Thoracic aorta (tissue), 2 donors: Measurements from ENCODE around the gene PDXK. TPM values are rescaled to one million over a fixed set of nuclear protein-coding genes. Genes with fewer than 3 reads are reported as not detected.

Source experiments
- ATAC-seq: fragments of 150-250 bp; one replicate; pipeline ENCODE4 v1.8.0; 2017; ENCODE audit warnings: low read depth; ENCODE audit not compliant: insufficient number of reproducible peaks, low FRiP score
- DNase-seq: peaks from one replicate; pipeline ENCODE4 v3.0.0-alpha.2; 2020; ENCODE audit warnings: low spot score
- H3K27ac ChIP-seq, 2 donors: fragments of 200-600 bp; sonication (generic); 1 replicate in 1 of 2; 2 replicates in 1 of 2; pipeline ENCODE4 v1.5.1; 2016; ENCODE audit warnings: mild to moderate bottlenecking in 2 of 2, moderate library complexity in 2 of 2
- H3K27me3 ChIP-seq: fragments of 200-600 bp; sonication (generic); replicated peaks from 2 replicates; pipeline ENCODE4 v1.6.0; 2016; ENCODE audit warnings: mild to moderate bottlenecking; ENCODE audit not compliant: insufficient read depth
- H3K36me3 ChIP-seq: fragments of 200-600 bp; sonication (generic); one replicate; pipeline ENCODE4 v1.5.1; 2016
- H3K4me1 ChIP-seq, 2 donors: fragments of 200-600 bp; sonication (generic); 1 replicate in 1 of 2; 2 replicates in 1 of 2; pipeline versions ENCODE4 v1.5.1 to v1.6.0; 2016; ENCODE audit warnings: low read depth in 2 of 2, mild to moderate bottlenecking in 1 of 2; ENCODE audit not compliant: control insufficient read depth in 1 of 2
- H3K4me3 ChIP-seq: fragments of 200-600 bp; sonication (generic); 2 replicates; pipeline ENCODE4 v1.5.1; 2016; ENCODE audit warnings: mild to moderate bottlenecking
- H3K9me3 ChIP-seq: fragments of 200-600 bp; sonication (generic); 2 replicates; pipeline ENCODE4 v1.5.1; 2016
- CTCF ChIP-seq: fragments of 200-600 bp; sonication (generic); IDR thresholded peaks from one replicate; pipeline ENCODE4 v1.5.1; 2019; ENCODE audit warnings: antibody characterized with exemption
- total RNA-seq, 2 donors: library from RNA; depleted of rRNA; stranded (reverse); fragments of >200 nt; gene quantifications; one replicate each; pipeline versions ENCODE4 v1.1.0 to v1.2.3, GENCODE V29; 2016

The PDXK gene
- total RNA-seq, 2 donors from 2014 or later = 52.4 to 64.7 TPM

- ATAC-seq (no peak), DNase-seq (no peak)
- no peaks in the 10 kb centered on the region for H3K36me3 ChIP-seq
- peak overlapping the region; percentile 87 for H3K4me3 ChIP-seq
- no peaks in the 10 kb centered on the region for H3K27me3 ChIP-seq
- peak overlapping the region in 1 of 2 donors; percentile 49 for H3K27ac ChIP-seq
- TF ChIP-seq CTCF = no peak
- H3K9me3 ChIP-seq = no peaks in the 10 kb centered on the region
- peaks cover 31 to 57% of the 10 kb centered on the region in 2 donors for H3K4me1 ChIP-seq
Observed at GRCh38 chr21:43721939-43722338, 3.0 kb downstream of the PDXK start.

- ATAC-seq (no peak), DNase-seq (no peak)
- H3K4me3 ChIP-seq = no peak overlapping the region
- H3K36me3 ChIP-seq = no peaks in the 10 kb centered on the region
- peaks cover 43 to 68% of the 10 kb centered on the region in 2 donors for H3K4me1 ChIP-seq
- TF ChIP-seq CTCF = no peak
- no peak overlapping the region for H3K27ac ChIP-seq
- no peaks in the 10 kb centered on the region for H3K27me3 ChIP-seq
- H3K9me3 ChIP-seq = no peaks in the 10 kb centered on the region
Observed at GRCh38 chr21:43723648-43724047, 4.7 kb downstream of the PDXK start.

GRCh38 chr21:43726686-43727518 lies 8.0 kb downstream of the PDXK start:
- no peak for DNase-seq
- H3K4me3 ChIP-seq = peak overlapping the region; percentile 68
- peaks cover 31 to 67% of the 10 kb centered on the region in 2 donors for H3K4me1 ChIP-seq
- no peaks in the 10 kb centered on the region for H3K27me3 ChIP-seq
- peak overlapping the region; percentile 92 to 97 for H3K27ac ChIP-seq
- no peaks in the 10 kb centered on the region for H3K9me3 ChIP-seq
- no peak for TF ChIP-seq CTCF
- no peaks in the 10 kb centered on the region for H3K36me3 ChIP-seq
- ATAC-seq = no peak

GRCh38 chr21:43727519-43728153 lies 8.7 kb downstream of the PDXK start:
- H3K27me3 ChIP-seq = no peaks in the 10 kb centered on the region
- no peaks in the 10 kb centered on the region for H3K36me3 ChIP-seq
- H3K27ac ChIP-seq = peak overlapping the region; percentile 92 to 97
- H3K4me1 ChIP-seq = peaks cover 30 to 68% of the 10 kb centered on the region in 2 donors
- H3K4me3 ChIP-seq = peak overlapping the region; percentile 68
- no peaks in the 10 kb centered on the region for H3K9me3 ChIP-seq
- ATAC-seq (no peak), DNase-seq (no peak)
- TF ChIP-seq CTCF = no peak

- no peak for DNase-seq
- peak overlapping the region; percentile 68 for H3K4me3 ChIP-seq
- H3K9me3 ChIP-seq = no peaks in the 10 kb centered on the region
- TF ChIP-seq CTCF = no peak
- H3K4me1 ChIP-seq = peaks cover 30 to 70% of the 10 kb centered on the region in 2 donors
- peak overlapping the region; percentile 92 to 97 for H3K27ac ChIP-seq
- H3K36me3 ChIP-seq = no peaks in the 10 kb centered on the region
- no peak for ATAC-seq
- no peaks in the 10 kb centered on the region for H3K27me3 ChIP-seq
Observed at GRCh38 chr21:43728154-43728466, 9.2 kb downstream of the PDXK start.
